SK-N-SH (cell line): ENCODE results near the gene GRAMD2A.

Experiments
- EP300 ChIP-seq, 2 experiments: IDR thresholded peaks; 2 replicates each; pipeline versions ENCODE4 v1.4.0 to v1.6.1; 2012; ENCODE audit warnings: borderline replicate concordance in 1 of 2, low read depth in 1 of 2, low read length in 1 of 2
- EZH2phosphoT487 ChIP-seq: fragments of 200-600 bp; sonication (generic); IDR thresholded peaks from 2 replicates; pipeline ENCODE4 v1.6.1; 2017; ENCODE audit warnings: low read depth, mixed run types, mild to moderate bottlenecking, antibody characterized with exemption, moderate library complexity, borderline replicate concordance
- JUND ChIP-seq: IDR thresholded peaks from 2 replicates; pipeline ENCODE4 v1.4.0; 2012
- MXI1 ChIP-seq: IDR thresholded peaks from 2 replicates; pipeline ENCODE4 v1.6.1; 2012; ENCODE audit warnings: mild to moderate bottlenecking, low read depth, low read length, improper control_type of control experiment
- RAD21 ChIP-seq: IDR thresholded peaks from 2 replicates; pipeline ENCODE4 v1.6.1; 2012; ENCODE audit warnings: mild to moderate bottlenecking, low read length
- RFX5 ChIP-seq: IDR thresholded peaks from 2 replicates; pipeline ENCODE4 v1.6.1; 2012; ENCODE audit warnings: mild to moderate bottlenecking, improper control_type of control experiment, low read length
- TAF1 ChIP-seq: IDR thresholded peaks from 2 replicates; pipeline ENCODE4 v1.6.1; 2012; ENCODE audit warnings: low read depth, mild to moderate bottlenecking, low read length, moderate library complexity, borderline replicate concordance
- TCF12 ChIP-seq: IDR thresholded peaks from 2 replicates; pipeline ENCODE4 v1.4.0; 2012
- YY1 ChIP-seq: IDR thresholded peaks from 2 replicates; pipeline ENCODE4 v1.4.0; 2012; ENCODE audit warnings: low read depth, mild to moderate bottlenecking
- TF ChIP-seq, protein P1 (sequence below): fragments of 200-600 bp; sonication (generic); IDR thresholded peaks from 2 replicates; pipeline ENCODE4 v1.6.1; 2017; ENCODE audit warnings: antibody characterized with exemption, mild to moderate bottlenecking, moderate library complexity
- TF ChIP-seq, protein P2 (sequence below): fragments of 150-350 bp; IDR thresholded peaks from 2 replicates; pipeline ENCODE4 v1.6.1; 2017; ENCODE audit warnings: antibody characterized with exemption, low read length, low read depth, borderline replicate concordance
- TF ChIP-seq, protein P3 (sequence below): IDR thresholded peaks from 2 replicates; pipeline ENCODE4; 2012
- TF ChIP-seq, protein P4 (sequence below): fragments of 150-350 bp; IDR thresholded peaks from 2 replicates; pipeline ENCODE4 v1.6.1; 2016; ENCODE audit warnings: mild to moderate bottlenecking, low read depth, low read length

DNA sequence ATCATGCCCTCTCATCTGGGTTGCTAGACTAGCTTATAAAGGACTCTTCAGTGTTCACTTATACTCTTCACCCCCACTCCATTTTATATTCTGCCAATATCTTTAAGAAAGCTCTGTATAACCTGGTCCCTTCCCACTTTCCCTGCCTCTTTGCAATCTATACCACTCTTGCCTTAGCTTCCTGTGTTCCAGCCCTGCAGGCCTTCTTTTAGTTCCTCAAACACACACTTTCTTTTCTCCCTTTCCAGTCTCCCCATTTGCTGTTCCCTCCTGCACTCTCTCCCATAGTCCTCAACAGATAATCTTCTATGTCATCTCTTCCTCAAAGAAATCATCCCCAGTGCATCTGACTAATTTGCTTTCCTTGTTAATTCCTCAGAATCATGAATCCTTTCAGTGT is 50.7 kb downstream of the GRAMD2A start:
- TF ChIP-seq, protein P1, sequence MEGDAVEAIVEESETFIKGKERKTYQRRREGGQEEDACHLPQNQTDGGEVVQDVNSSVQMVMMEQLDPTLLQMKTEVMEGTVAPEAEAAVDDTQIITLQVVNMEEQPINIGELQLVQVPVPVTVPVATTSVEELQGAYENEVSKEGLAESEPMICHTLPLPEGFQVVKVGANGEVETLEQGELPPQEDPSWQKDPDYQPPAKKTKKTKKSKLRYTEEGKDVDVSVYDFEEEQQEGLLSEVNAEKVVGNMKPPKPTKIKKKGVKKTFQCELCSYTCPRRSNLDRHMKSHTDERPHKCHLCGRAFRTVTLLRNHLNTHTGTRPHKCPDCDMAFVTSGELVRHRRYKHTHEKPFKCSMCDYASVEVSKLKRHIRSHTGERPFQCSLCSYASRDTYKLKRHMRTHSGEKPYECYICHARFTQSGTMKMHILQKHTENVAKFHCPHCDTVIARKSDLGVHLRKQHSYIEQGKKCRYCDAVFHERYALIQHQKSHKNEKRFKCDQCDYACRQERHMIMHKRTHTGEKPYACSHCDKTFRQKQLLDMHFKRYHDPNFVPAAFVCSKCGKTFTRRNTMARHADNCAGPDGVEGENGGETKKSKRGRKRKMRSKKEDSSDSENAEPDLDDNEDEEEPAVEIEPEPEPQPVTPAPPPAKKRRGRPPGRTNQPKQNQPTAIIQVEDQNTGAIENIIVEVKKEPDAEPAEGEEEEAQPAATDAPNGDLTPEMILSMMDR, result no peak
- TF ChIP-seq TCF12, result no peak
- TF ChIP-seq MXI1, result no peak
- TF ChIP-seq, protein P2, sequence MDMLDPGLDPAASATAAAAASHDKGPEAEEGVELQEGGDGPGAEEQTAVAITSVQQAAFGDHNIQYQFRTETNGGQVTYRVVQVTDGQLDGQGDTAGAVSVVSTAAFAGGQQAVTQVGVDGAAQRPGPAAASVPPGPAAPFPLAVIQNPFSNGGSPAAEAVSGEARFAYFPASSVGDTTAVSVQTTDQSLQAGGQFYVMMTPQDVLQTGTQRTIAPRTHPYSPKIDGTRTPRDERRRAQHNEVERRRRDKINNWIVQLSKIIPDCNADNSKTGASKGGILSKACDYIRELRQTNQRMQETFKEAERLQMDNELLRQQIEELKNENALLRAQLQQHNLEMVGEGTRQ, result no peak
- TF ChIP-seq EP300 (IDR thresholded peaks at IDR 0.05; ENCODE audit: borderline replicate concordance in 1 of 2, low read depth in 1 of 2, low read length in 1 of 2), result no peak
- no peak for TF ChIP-seq EZH2phosphoT487
- no peak for TF ChIP-seq TAF1
- no peak for TF ChIP-seq RAD21
- no peak for TF ChIP-seq JUND
- TF ChIP-seq, protein P3, sequence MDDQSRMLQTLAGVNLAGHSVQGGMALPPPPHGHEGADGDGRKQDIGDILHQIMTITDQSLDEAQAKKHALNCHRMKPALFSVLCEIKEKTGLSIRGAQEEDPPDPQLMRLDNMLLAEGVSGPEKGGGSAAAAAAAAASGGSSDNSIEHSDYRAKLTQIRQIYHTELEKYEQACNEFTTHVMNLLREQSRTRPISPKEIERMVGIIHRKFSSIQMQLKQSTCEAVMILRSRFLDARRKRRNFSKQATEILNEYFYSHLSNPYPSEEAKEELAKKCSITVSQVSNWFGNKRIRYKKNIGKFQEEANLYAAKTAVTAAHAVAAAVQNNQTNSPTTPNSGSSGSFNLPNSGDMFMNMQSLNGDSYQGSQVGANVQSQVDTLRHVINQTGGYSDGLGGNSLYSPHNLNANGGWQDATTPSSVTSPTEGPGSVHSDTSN, result no peak
- TF ChIP-seq, protein P4, sequence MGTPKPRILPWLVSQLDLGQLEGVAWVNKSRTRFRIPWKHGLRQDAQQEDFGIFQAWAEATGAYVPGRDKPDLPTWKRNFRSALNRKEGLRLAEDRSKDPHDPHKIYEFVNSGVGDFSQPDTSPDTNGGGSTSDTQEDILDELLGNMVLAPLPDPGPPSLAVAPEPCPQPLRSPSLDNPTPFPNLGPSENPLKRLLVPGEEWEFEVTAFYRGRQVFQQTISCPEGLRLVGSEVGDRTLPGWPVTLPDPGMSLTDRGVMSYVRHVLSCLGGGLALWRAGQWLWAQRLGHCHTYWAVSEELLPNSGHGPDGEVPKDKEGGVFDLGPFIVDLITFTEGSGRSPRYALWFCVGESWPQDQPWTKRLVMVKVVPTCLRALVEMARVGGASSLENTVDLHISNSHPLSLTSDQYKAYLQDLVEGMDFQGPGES, result no peak
- no peak for TF ChIP-seq YY1
- TF ChIP-seq RFX5, result no peak
